IPS-18c (cell line): ENCODE data around the gene SLC5A7.

ENCODE experiments used
- H3K4me3 ChIP-seq: 2 replicates; pipeline ENCODE4 v1.7.0; 2013; ENCODE audit warnings: low read depth, mild to moderate bottlenecking, low read length, moderate library complexity; ENCODE audit not compliant: insufficient read depth
- H3K9me3 ChIP-seq: one replicate; pipeline ENCODE4 v1.6.1; 2013; ENCODE audit warnings: mild to moderate bottlenecking, low read length, moderate library complexity; ENCODE audit not compliant: control insufficient read depth, insufficient read depth

The SLC5A7 gene

GRCh38 chr2:107986278-107987217 is at the start of gene SLC5A7:
TSS of gene SLC5A7 (plus strand) at chr2:107986524. CDS start at chr2:107988156, 1,632 bp downstream.
- peak within 1 kb of the TSS; percentile 68 for H3K4me3 ChIP-seq
- H3K9me3 ChIP-seq: no peaks in the 10 kb centered on the region

GRCh38 chr2:107961395-107961794 is 24.9 kb upstream of the SLC5A7 start:
- H3K9me3 ChIP-seq: no peaks in the 10 kb centered on the region
- H3K4me3 ChIP-seq: no peak overlapping the region

GRCh38 chr2:107964185-107964584 is 22.1 kb upstream of the SLC5A7 start:
- H3K9me3 ChIP-seq: no peaks in the 10 kb centered on the region

GRCh38 chr2:107984707-107985106 is 1.6 kb upstream of the SLC5A7 start:
- Histone ChIP-seq H3K4me3 (no peak overlapping the region), H3K9me3 (no peaks in the 10 kb centered on the region)

More at GRCh38 chr2:107964185-107964584, 22.1 kb upstream of the SLC5A7 start:
- no peak overlapping the region for H3K4me3 ChIP-seq

- H3K4me3 ChIP-seq: no peak overlapping the region
- no peaks in the 10 kb centered on the region for H3K9me3 ChIP-seq
These were observed 1.8 kb downstream of the SLC5A7 start for GRCh38 chr2:107988108-107988507.

- Histone ChIP-seq H3K4me3 (no peak overlapping the region), H3K9me3 (no peaks in the 10 kb centered on the region)
These were observed 3.1 kb downstream of the SLC5A7 start for GRCh38 chr2:107989445-107989844.

DNA sequence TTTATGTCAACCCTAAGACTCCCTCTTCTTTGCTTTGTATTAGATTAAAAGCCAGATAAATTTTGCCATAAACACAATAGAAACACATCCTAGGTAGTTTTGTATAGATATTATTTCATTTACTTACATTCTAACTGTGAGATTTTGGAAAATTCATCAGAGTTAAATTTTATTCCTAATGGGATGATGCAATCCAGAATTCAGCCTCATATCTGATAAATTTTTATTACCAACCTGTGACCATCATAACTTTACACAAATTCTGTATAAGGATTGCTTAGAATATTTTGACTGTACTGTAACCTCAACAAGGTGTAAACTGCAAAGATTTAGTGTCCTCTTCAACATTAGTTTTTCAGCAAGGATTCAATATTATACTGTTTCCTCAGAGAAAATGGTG is 4.4 kb downstream of the SLC5A7 start:
- Histone ChIP-seq H3K4me3 (no peak overlapping the region), H3K9me3 (no peaks in the 10 kb centered on the region)

GRCh38 chr2:107992069-107992468 is 5.7 kb downstream of the SLC5A7 start:
- no peaks in the 10 kb centered on the region for H3K9me3 ChIP-seq
- no peak overlapping the region for H3K4me3 ChIP-seq

DNA sequence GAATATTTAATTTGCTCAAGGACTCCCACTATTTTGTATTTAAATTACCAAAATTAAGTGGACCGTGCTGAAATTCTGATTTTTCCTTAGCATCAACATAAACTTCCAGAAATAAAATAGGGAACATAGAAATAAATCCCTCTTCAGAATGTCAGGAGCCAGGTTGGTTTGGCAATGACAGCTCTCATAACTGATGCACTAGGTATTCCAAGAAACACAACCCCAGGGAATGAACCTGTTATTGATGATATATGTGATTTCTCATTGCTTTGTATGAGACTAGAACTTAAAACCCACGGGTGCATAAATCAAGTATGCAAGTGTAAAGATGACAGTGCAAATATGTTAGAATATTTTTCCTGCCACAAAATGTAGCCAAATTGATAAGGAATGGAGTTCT is 12.8 kb downstream of the SLC5A7 start:
- Histone ChIP-seq H3K9me3 (no peaks in the 10 kb centered on the region), H3K4me3 (no peak overlapping the region)

DNA sequence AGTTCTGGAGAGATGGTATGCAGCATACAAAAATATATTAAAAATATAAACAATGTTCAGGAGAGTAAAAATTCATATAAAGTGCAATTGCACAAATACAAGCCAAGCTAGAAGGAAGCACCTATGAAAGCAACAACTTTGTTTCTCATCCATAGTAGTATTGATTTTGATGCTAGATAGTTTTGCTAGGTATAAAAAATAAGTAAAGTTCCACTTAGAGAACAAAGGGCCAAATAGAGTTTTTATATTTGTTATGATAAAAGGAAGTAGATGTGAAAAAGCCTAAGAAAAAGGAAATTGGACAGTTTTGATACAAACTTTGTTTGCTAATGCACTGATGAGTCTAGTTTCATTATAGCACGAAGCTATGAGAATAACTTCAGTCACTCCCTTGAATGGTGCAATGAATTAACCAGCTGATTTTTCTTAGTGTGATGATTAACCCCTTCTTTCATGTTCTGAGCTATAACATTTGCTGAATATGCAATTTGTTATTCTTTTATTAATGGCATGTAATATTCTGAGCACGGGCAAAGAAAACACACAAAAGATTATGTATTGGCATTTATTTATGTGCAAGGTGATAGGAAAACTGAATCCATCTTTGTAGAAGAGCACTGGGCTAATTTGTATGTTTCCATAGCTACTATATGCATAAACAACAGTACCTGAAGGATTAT is 24.7 kb downstream of the SLC5A7 start:
- no peak overlapping the region for H3K4me3 ChIP-seq
- H3K9me3 ChIP-seq: no peaks in the 10 kb centered on the region

DNA sequence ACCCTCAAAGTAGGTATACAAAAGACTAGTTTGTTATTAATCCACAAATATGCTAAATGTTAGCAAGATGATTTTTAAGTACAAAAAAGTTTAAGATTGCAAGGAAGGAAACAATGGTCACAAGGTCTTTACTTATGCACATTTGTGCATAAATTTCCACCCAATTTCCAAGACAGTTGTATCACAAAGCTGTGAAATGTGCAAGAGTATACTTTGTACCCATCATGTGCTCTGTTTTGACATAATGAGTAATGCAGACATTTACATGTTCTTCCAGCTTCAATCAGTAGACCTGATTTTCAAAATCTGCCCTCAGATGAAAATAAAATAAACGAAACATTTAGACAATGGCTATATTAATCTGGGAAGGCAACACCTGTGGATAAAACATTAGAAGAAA is 27.0 kb downstream of the SLC5A7 start:
- Histone ChIP-seq H3K9me3 (no peaks in the 10 kb centered on the region), H3K4me3 (no peak overlapping the region)

DNA sequence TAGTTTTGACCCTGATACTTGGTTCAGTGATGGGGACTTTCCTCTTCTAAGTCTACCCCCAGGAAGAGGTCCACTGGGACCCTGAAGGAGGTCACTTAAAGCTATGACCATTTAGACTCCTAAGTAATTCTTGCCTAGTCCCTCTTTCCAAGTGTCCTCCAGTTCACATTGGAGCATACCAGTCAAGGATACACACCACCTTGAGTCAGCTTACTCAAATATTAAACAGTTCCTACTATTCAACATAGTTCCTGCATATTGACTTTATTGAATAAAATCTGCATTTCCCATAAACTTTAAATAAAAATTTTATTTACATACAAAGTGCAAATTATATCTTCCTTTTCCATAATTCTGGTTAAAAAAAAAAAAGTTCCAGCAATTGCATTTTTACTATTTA is 36.3 kb downstream of the SLC5A7 start:
- Histone ChIP-seq H3K9me3 (no peaks in the 10 kb centered on the region), H3K4me3 (no peak overlapping the region)

DNA sequence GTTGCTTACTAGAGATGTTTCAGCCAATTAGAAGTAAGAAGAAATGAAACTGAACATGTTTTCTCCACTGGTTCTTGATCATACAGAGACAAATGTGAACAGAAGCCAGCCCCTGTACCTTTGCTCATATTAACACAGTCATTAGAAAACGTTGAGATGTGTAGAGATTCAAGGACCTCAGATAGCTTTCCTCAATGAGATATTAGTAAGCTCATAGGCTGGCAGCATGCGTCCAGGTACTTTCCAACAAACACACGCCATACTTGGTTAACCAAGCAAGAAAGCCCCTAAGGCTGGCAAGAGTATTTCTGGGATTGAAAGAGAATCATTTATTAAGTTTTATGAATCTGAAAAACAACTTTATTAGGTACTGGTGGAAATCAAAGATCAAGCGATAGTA is 37.5 kb downstream of the SLC5A7 start:
- Histone ChIP-seq H3K4me3 (no peak overlapping the region), H3K9me3 (no peaks in the 10 kb centered on the region)

- H3K9me3 ChIP-seq: no peaks in the 10 kb centered on the region
- no peak overlapping the region for H3K4me3 ChIP-seq
These were observed 39.9 kb downstream of the SLC5A7 start for GRCh38 chr2:108026092-108026794.

GRCh38 chr2:108029496-108029895 is 43.2 kb downstream of the SLC5A7 start:
- H3K4me3 ChIP-seq: no peak overlapping the region
- H3K9me3 ChIP-seq: peaks cover 8% of the 10 kb centered on the region

DNA sequence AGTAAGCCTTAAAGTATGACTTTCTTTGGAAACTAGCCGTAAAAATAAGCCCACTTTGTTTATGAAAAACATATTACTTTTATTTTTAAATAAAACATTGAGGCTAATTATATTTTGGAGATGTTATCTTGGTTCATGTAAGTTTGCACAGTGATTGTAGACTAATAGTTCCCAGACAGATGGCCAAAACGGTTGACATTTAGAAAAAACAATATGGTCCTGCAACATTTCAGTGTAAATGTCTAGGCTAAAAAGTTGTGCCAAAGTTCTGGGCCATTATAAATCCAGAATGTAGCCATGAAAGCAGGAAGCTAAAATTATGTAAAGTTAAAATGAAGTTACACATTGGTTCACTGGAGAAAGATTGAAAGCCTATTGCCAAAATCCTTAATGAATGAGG is 43.6 kb downstream of the SLC5A7 start:
- no peak overlapping the region for H3K4me3 ChIP-seq
- peaks cover 8% of the 10 kb centered on the region for H3K9me3 ChIP-seq

DNA sequence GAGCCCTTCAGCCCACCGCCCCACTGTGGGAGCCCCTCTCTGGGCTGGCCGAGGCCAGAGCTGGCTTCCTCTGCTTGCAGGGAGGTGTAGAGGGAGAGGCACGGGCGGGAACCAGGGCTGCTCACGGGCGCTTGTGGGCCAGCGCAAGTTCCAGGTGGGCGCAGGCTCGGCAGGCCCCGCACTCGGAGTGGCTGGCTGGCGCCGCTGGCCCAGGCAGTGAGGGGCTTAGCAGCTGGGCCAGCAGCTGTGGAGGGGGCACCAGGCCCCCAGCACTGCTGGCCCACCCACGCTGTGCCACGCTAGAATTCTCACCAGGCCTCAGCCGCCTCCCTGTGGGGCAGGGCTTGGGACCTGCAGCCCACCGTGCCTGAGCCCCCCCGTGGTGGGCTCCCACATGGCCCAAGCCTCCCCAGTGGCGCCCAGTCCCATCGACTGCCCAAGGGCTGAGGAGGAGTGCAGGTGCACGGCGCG is 45.2 kb downstream of the SLC5A7 start:
- Histone ChIP-seq H3K4me3 (no peak overlapping the region), H3K9me3 (peaks cover 8% of the 10 kb centered on the region)
